H1 (cell line): Measurements from ENCODE around the gene CISTR. TPM values are rescaled to one million over a fixed set of nuclear protein-coding genes. Genes with fewer than 3 reads are reported as not detected.

ENCODE experiments used
- CTCF ChIA-PET: fragments of 300-600 bp; sonication (Branson Sonifier 250); formaldehyde crosslinking; loops from one replicate; lab custom pipeline; 2021; ENCODE audit not compliant: partially characterized antibody; lab: Charles Lee
- POLR2A ChIA-PET: fragments of 300-600 bp; sonication (Branson Sonifier 250); formaldehyde crosslinking; loops from one replicate; lab custom pipeline; 2021; ENCODE audit warnings: inconsistent platforms; ENCODE audit not compliant: partially characterized antibody; lab: Charles Lee
- DNase-seq, 2 experiments: peaks; one replicate each; pipeline versions ENCODE4 v3.0.0 to v3.0.0-alpha.2; 2010 to 2022; ENCODE audit warnings: low spot score in 2 of 2, low read depth in 1 of 2, mixed read lengths in 1 of 2
- FAIRE-seq: peaks from 2 replicates; lab custom pipeline; 2011; peaks lifted over from hg19 to GRCh38; lab: Jason Lieb, UNC
- H2AFZ ChIP-seq: 2 replicates; pipeline ENCODE4 v1.8.1; 2012; ENCODE audit warnings: low read length, inconsistent platforms
- H2AK5ac ChIP-seq: 2 replicates; pipeline ENCODE4 v1.6.1; 2013; ENCODE audit warnings: low read depth, low read length
- H2BK120ac ChIP-seq: replicated peaks from 2 replicates; pipeline ENCODE3; 2013; ENCODE audit warnings: low read depth, low read length, inconsistent platforms
- H2BK12ac ChIP-seq: 2 replicates; pipeline ENCODE4 v1.6.1; 2013; ENCODE audit warnings: low read depth, low read length
- H2BK15ac ChIP-seq: 2 replicates; pipeline ENCODE4 v1.6.1; 2013; ENCODE audit warnings: low read length
- H2BK20ac ChIP-seq: 2 replicates; pipeline ENCODE4 v1.6.1; 2013; ENCODE audit warnings: low read length
- H2BK5ac ChIP-seq: 2 replicates; pipeline ENCODE4 v1.6.1; 2013; ENCODE audit warnings: low read depth, low read length
- H3K14ac ChIP-seq: 2 replicates; pipeline ENCODE4 v1.6.1; 2013; ENCODE audit warnings: inconsistent platforms; ENCODE audit not compliant: insufficient read length
- H3K18ac ChIP-seq: 2 replicates; pipeline ENCODE4 v1.6.1; 2013; ENCODE audit warnings: low read length; ENCODE audit errors: extremely low read depth
- H3K23ac ChIP-seq: 2 replicates; pipeline ENCODE4 v1.6.1; 2013; ENCODE audit warnings: inconsistent platforms; ENCODE audit not compliant: insufficient read length
- H3K23me2 ChIP-seq: 2 replicates; pipeline ENCODE4 v1.6.1; 2013; ENCODE audit warnings: low read depth, low read length
- H3K27ac ChIP-seq: 2 replicates; pipeline ENCODE4 v1.6.1; 2011; ENCODE audit warnings: low read depth, low read length, inconsistent platforms
- H3K27me3 ChIP-seq, 4 experiments: replicated peaks in 1 of 4; 1 replicate in 1 of 4; 2 replicates in 3 of 4; pipeline versions ENCODE4 v1.6.1 to v1.8.1; 2011 to 2013; ENCODE audit warnings: low read length in 3 of 4, mild to moderate bottlenecking in 3 of 4, inconsistent platforms in 2 of 4, mixed read lengths in 2 of 4, moderate library complexity in 1 of 4; ENCODE audit not compliant: control insufficient read depth in 3 of 4, insufficient read depth in 3 of 4; ENCODE audit errors: extremely low read depth in 1 of 4
- H3K36me3 ChIP-seq, 4 experiments: 2 replicates each; pipeline versions ENCODE4 v1.6.1 to v1.8.1; 2011 to 2013; ENCODE audit warnings: mild to moderate bottlenecking in 4 of 4, low read length in 3 of 4, moderate library complexity in 2 of 4, control low read depth in 1 of 4, inconsistent platforms in 1 of 4; ENCODE audit not compliant: insufficient read depth in 4 of 4, control insufficient read depth in 2 of 4
- H3K4ac ChIP-seq: replicated peaks from 2 replicates; pipeline ENCODE3; 2013; ENCODE audit warnings: low read length, low read depth, mixed read lengths, inconsistent platforms; ENCODE audit not compliant: insufficient read length
- H3K4me1 ChIP-seq, 4 experiments: replicated peaks in 1 of 4; 1 replicate in 1 of 4; 2 replicates in 3 of 4; pipeline versions ENCODE4 v1.6.1 to v1.8.1; 2011 to 2013; ENCODE audit warnings: low read length in 3 of 4, inconsistent platforms in 2 of 4, mixed read lengths in 1 of 4; ENCODE audit not compliant: insufficient read depth in 4 of 4, control insufficient read depth in 3 of 4
- H3K4me2 ChIP-seq, 2 experiments: 2 replicates each; pipeline versions ENCODE4 v1.6.1 to v1.8.1; 2011 to 2013; ENCODE audit warnings: low read depth in 2 of 2, low read length in 2 of 2, control low read depth in 1 of 2, inconsistent platforms in 1 of 2, mild to moderate bottlenecking in 1 of 2; ENCODE audit not compliant: insufficient read depth in 1 of 2
- H3K4me3 ChIP-seq, 4 experiments: fragments of 200-600, 300-600 bp in 1 of 4; sonication (generic), shearing (Covaris generic), sonication (Bioruptor Twin) in 1 of 4; 2 replicates each; pipeline versions ENCODE4 v1.5.1 to v1.8.1; 2011 to 2016; ENCODE audit warnings: low read length in 4 of 4, low read depth in 3 of 4, control low read depth in 2 of 4, inconsistent platforms in 2 of 4, mild to moderate bottlenecking in 2 of 4, mixed read lengths in 1 of 4, moderate library complexity in 1 of 4; ENCODE audit not compliant: insufficient read depth in 2 of 4; ENCODE audit errors: extremely low read depth in 1 of 4
- H3K56ac ChIP-seq: replicated peaks from 2 replicates; pipeline ENCODE3; 2013; ENCODE audit warnings: low read depth, mild to moderate bottlenecking, mixed read lengths, low read length, inconsistent platforms; ENCODE audit not compliant: insufficient read length
- H3K79me1 ChIP-seq: 2 replicates; pipeline ENCODE4 v1.6.1; 2013; ENCODE audit warnings: low read depth, low read length, control low read depth
- H3K79me2 ChIP-seq, 2 experiments: 2 replicates each; pipeline versions ENCODE4 v1.6.1 to v1.8.1; 2012 to 2013; ENCODE audit warnings: low read length in 2 of 2, mild to moderate bottlenecking in 2 of 2, inconsistent platforms in 1 of 2; ENCODE audit not compliant: insufficient read depth in 2 of 2, control insufficient read depth in 1 of 2
- H3K9ac ChIP-seq, 4 experiments: replicated peaks in 1 of 4; 1 replicate in 1 of 4; 2 replicates in 3 of 4; pipeline versions ENCODE4 v1.6.1 to v1.8.1; 2011 to 2013; ENCODE audit warnings: low read depth in 3 of 4, low read length in 3 of 4, control low read depth in 2 of 4, mild to moderate bottlenecking in 2 of 4, moderate library complexity in 2 of 4, inconsistent platforms in 1 of 4; ENCODE audit errors: extremely low read depth in 1 of 4
- H3K9me3 ChIP-seq, 2 experiments: 2 replicates each; pipeline versions ENCODE4 v1.6.1 to v1.8.1; 2012 to 2013; ENCODE audit warnings: mild to moderate bottlenecking in 2 of 2, moderate library complexity in 2 of 2, control low read depth in 1 of 2, inconsistent platforms in 1 of 2, low read depth in 1 of 2, low read length in 1 of 2, mixed read lengths in 1 of 2; ENCODE audit not compliant: insufficient read depth in 2 of 2
- H4K20me1 ChIP-seq, 2 experiments: replicated peaks in 1 of 2; 2 replicates each; pipeline versions ENCODE3 to v1.8.1; 2011 to 2013; ENCODE audit warnings: inconsistent platforms in 2 of 2, low read length in 2 of 2, mild to moderate bottlenecking in 1 of 2; ENCODE audit not compliant: insufficient read depth in 2 of 2, control insufficient read depth in 1 of 2
- H4K5ac ChIP-seq: 2 replicates; pipeline ENCODE4 v1.6.1; 2013; ENCODE audit warnings: low read length, low read depth, mixed read lengths, inconsistent platforms; ENCODE audit not compliant: insufficient read length
- H4K8ac ChIP-seq: 2 replicates; pipeline ENCODE4 v1.8.0; 2013; ENCODE audit warnings: mild to moderate bottlenecking, moderate library complexity, low read length, inconsistent platforms; ENCODE audit not compliant: insufficient read depth; ENCODE audit errors: extremely low read depth
- H4K91ac ChIP-seq: replicated peaks from 2 replicates; pipeline ENCODE3; 2013; ENCODE audit warnings: low read length, mixed read lengths, inconsistent platforms; ENCODE audit not compliant: insufficient read length
- ATF3 ChIP-seq: IDR thresholded peaks from 2 replicates; pipeline ENCODE4 v1.6.1; 2011; ENCODE audit warnings: low read depth, mild to moderate bottlenecking, low read length; ENCODE audit not compliant: insufficient read depth
- BCL11A ChIP-seq, 2 experiments: IDR thresholded peaks; one replicate each; pipeline ENCODE4 v1.6.1; 2011; ENCODE audit warnings: low read depth in 2 of 2, low read length in 2 of 2, mild to moderate bottlenecking in 2 of 2
- CREB1 ChIP-seq: IDR thresholded peaks from 2 replicates; pipeline ENCODE4 v1.6.1; 2012; ENCODE audit warnings: inconsistent platforms
- GABPA ChIP-seq: IDR thresholded peaks from 2 replicates; pipeline ENCODE4 v1.6.1; 2011; ENCODE audit warnings: mild to moderate bottlenecking, low read length, moderate library complexity, borderline replicate concordance; ENCODE audit not compliant: insufficient read depth
- HDAC6 ChIP-seq: IDR thresholded peaks from one replicate; pipeline ENCODE4 v1.7.1; 2012; ENCODE audit warnings: low read depth, mild to moderate bottlenecking, inconsistent platforms, low read length, moderate library complexity
- KDM1A ChIP-seq: fragments of 200-600, 300-600 bp; sonication (generic); IDR thresholded peaks from 2 replicates; pipeline ENCODE4 v1.7.1; 2016; ENCODE audit warnings: mild to moderate bottlenecking, low read length, borderline replicate concordance
- KDM4A ChIP-seq: IDR thresholded peaks from one replicate; pipeline ENCODE4 v1.7.1; 2012; ENCODE audit warnings: low read depth, mild to moderate bottlenecking, moderate library complexity, low read length, inconsistent platforms; ENCODE audit not compliant: severe bottlenecking
- POLR2A ChIP-seq, 2 experiments: IDR thresholded peaks; 1 replicate in 1 of 2; 2 replicates in 1 of 2; pipeline ENCODE4 v1.6.1; 2011; ENCODE audit warnings: low read depth in 2 of 2, low read length in 2 of 2, mild to moderate bottlenecking in 2 of 2; ENCODE audit errors: control extremely low read depth in 1 of 2
- RAD21 ChIP-seq, 2 experiments: IDR thresholded peaks in 1 of 2; conservative IDR thresholded peaks in 1 of 2; 2 replicates each; pipeline ENCODE4 v1.6.1; 2011; ENCODE audit warnings: low read depth in 2 of 2, low read length in 2 of 2, improper control_type of control experiment in 1 of 2, inconsistent platforms in 1 of 2, mild to moderate bottlenecking in 1 of 2, moderate library complexity in 1 of 2
- SIRT6 ChIP-seq: IDR thresholded peaks from one replicate; pipeline ENCODE4 v1.7.1; 2012; ENCODE audit warnings: low read length, inconsistent platforms
- SUZ12 ChIP-seq: fragments of 200-600 bp; sonication (generic); IDR thresholded peaks from 2 replicates; pipeline ENCODE4 v1.6.1; 2012; ENCODE audit warnings: mild to moderate bottlenecking, inconsistent platforms, low read length, moderate library complexity, mixed read lengths
- TAF1 ChIP-seq: IDR thresholded peaks from 2 replicates; pipeline ENCODE4 v1.6.1; 2011; ENCODE audit warnings: mild to moderate bottlenecking, low read depth, low read length
- TCF12 ChIP-seq: IDR thresholded peaks from 2 replicates; pipeline ENCODE4 v1.6.1; 2011; ENCODE audit warnings: low read depth, mild to moderate bottlenecking, low read length
- TEAD4 ChIP-seq: IDR thresholded peaks from 2 replicates; pipeline ENCODE4 v1.6.1; 2012; ENCODE audit warnings: low read depth, low read length, inconsistent platforms, mixed read lengths
- ZNF274 ChIP-seq: IDR thresholded peaks from 2 replicates; pipeline ENCODE4 v1.7.0; 2012; ENCODE audit warnings: low read length, borderline replicate concordance; ENCODE audit errors: extremely low read depth
- WGBS, 2 experiments: shearing (Covaris generic) in 1 of 2; methylation state at CpG; one replicate each; pipeline versions ENCODE4 v1.1.6 to v1.1.7; 2013 to 2015; ENCODE audit warnings: low lambda C conversion rate in 2 of 2, mixed read lengths in 2 of 2, inconsistent platforms in 1 of 2, low coverage in 1 of 2, missing lambda C conversion rate in 1 of 2; ENCODE audit not compliant: insufficient replicate concordance in 2 of 2, insufficient coverage in 1 of 2, insufficient read length in 1 of 2; ENCODE audit errors: extremely low coverage in 1 of 2, missing lambda C conversion rate in 1 of 2; 5-methylcytosine and 5-hydroxymethylcytosine counted together
- polyA plus RNA-seq, 7 experiments: library from polyadenylated mRNA; depleted of rRNA in 3 of 7; stranded (reverse) in 5 of 7; unstranded in 2 of 7; fragments of >200 nt in 5 of 7; fragments of 200-250 nt in 2 of 7; gene quantifications; 1 replicate in 5 of 7; 2 replicates in 1 of 7; 4 replicates in 1 of 7; pipeline versions ENCODE4 v1.2.1 to v1.2.3, GENCODE V29; 2011 to 2013; ENCODE audit warnings: missing spikeins in 2 of 7, mixed read lengths in 2 of 7
- total RNA-seq: library from RNA; stranded (reverse); fragmentation: NEBNext Ultra II Directional; extraction: Animal tissue kit (Norgen Biotek cat#: 25700); gene quantifications from 2 replicates; pipeline ENCODE4 v1.2.1, GENCODE V29; 2021

Gene CISTR
- total and polyA plus RNA-seq, 2 of the 8 experiments (the other 6 are each of a cell fraction or from before 2014, with no cell fraction given), result not detected

- Histone ChIP-seq H2BK15ac (no peak overlapping the region), H4K5ac (no peak overlapping the region), H3K4me2 (no peak overlapping the region), H4K20me1 (no peaks in the 10 kb centered on the region), H3K27ac (no peak overlapping the region), H2BK12ac (no peak overlapping the region), H2AFZ (no peak overlapping the region), H2BK20ac (no peak overlapping the region), H3K9ac (no peak overlapping the region; a peak in 1 of 7 replicates), H3K23ac (no peak overlapping the region), H3K4ac (no peak overlapping the region), H3K79me1 (no peaks in the 10 kb centered on the region), H3K79me2 (no peaks in the 10 kb centered on the region), H2BK120ac (no peak overlapping the region), H3K36me3 (no peaks in the 10 kb centered on the region; a peak in 1 of 8 replicates), H3K9me3 (no peaks in the 10 kb centered on the region), H4K91ac (no peak overlapping the region), H3K14ac (no peak overlapping the region), H2AK5ac (no peak overlapping the region), H3K18ac (no peak overlapping the region), H2BK5ac (no peak overlapping the region), H3K27me3 (no peaks in the 10 kb centered on the region), H3K23me2 (no peaks in the 10 kb centered on the region), H4K8ac (no peak overlapping the region), H3K4me1 (peaks cover 0 to 4% (median 0%) of the 10 kb centered on the region in 4 experiments; a peak in 2 of 7 replicates), H3K4me3 (no peak overlapping the region), H3K56ac (no peak overlapping the region)
- 82% methylated on average over 1 of the region's 1 CpG; no CpG with 5 or more reads in 1 of the 2 experiments for WGBS, 2 experiments
- ChIA-PET POLR2A (interaction anchor here (0.7 kb wide), 1 partner anchor 21 kb away, joined by 3 read pairs; no protein-coding TSS in a partner anchor), CTCF (interaction anchor here (0.6 to 6.3 kb wide), 9 partner anchors 14 to 177 kb away, joined by 3 to 73 read pairs (median 5); no protein-coding TSS in a partner anchor)
- FAIRE-seq (no peak), DNase-seq (no peak)
- TF ChIP-seq KDM4A (no peak), SIRT6 (no peak), ZNF274 (no peak), CREB1 (no peak), KDM1A (no peak), RAD21 (IDR thresholded peaks at IDR 0.05 in 1 of 2, conservative IDR thresholded peaks at IDR 0.05 in 1 of 2; ENCODE audit: low read depth in 2 of 2, low read length in 2 of 2) (no peak), GABPA (no peak), HDAC6 (no peak), SUZ12 (no peak), TAF1 (no peak), TCF12 (no peak), ATF3 (no peak), TEAD4 (no peak), POLR2A (IDR thresholded peaks at IDR 0.05; ENCODE audit: control extremely low read depth in 1 of 2, low read depth in 2 of 2, low read length in 2 of 2) (no peak), BCL11A (IDR thresholded peaks at IDR 0.05; ENCODE audit: low read depth in 2 of 2, low read length in 2 of 2) (no peak)
These were observed 30.8 kb downstream of the CISTR start for GRCh38 chr12:53720946-53721345.
